ENCODE results near the gene HES6. TPM values are rescaled to one million over a fixed set of nuclear protein-coding genes. Genes with fewer than 3 reads are reported as not detected.
A peak's percentile ranks its signal among the peaks of the same experiment; 100 is the strongest.
"Not testable (repeated sequence)": the region's sequence is repeated elsewhere in the genome, so short reads cannot be mapped to it uniquely, and the experiment has no call there.

Gene HES6
- total RNA-seq, 1 donor = 2.2 TPM

DNA sequence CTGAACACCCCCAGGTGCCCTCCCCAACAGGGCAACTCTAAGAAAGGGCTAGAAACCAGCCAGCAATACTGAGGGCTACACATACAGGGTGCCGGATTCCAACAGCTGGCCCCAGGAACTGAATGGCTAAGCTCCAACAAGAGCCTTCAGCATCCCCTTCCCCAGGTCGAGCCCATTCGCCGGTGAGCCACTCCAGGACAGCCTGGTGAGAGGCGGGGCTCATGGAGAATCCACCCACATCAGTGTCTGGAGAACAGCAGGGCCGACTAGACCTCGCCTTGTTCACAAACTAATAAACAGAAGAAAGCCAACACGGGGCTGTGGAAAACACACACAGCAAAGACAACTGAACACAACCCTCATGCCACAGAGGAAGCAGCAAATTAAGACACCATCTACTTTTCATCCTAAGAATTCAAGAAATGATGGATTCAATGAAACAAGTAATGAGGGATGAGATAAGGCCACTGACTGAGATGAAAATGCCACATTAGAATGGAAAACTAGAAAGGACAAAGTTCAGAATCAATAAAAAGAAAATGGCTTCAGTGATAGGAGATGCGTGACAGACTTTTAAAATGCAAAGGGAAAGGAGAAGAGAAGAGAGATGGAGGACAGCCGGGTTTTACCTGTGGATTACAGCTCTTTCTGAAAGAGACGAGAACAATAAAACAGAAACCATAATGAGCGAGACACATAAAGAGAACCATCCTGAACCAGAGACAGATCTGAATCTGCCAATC, 40.4 kb upstream of the HES6 start:
- TF ChIP-seq, protein P1, sequence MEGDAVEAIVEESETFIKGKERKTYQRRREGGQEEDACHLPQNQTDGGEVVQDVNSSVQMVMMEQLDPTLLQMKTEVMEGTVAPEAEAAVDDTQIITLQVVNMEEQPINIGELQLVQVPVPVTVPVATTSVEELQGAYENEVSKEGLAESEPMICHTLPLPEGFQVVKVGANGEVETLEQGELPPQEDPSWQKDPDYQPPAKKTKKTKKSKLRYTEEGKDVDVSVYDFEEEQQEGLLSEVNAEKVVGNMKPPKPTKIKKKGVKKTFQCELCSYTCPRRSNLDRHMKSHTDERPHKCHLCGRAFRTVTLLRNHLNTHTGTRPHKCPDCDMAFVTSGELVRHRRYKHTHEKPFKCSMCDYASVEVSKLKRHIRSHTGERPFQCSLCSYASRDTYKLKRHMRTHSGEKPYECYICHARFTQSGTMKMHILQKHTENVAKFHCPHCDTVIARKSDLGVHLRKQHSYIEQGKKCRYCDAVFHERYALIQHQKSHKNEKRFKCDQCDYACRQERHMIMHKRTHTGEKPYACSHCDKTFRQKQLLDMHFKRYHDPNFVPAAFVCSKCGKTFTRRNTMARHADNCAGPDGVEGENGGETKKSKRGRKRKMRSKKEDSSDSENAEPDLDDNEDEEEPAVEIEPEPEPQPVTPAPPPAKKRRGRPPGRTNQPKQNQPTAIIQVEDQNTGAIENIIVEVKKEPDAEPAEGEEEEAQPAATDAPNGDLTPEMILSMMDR (IDR thresholded peaks at IDR 0.05; ENCODE audit: insufficient read depth, low read depth, low read length) = no peak
- H3K4me3 ChIP-seq (ENCODE audit: low read depth, low read length) = no peak overlapping the region
- DNase-seq (ENCODE audit: low read depth) = no peak

DNA sequence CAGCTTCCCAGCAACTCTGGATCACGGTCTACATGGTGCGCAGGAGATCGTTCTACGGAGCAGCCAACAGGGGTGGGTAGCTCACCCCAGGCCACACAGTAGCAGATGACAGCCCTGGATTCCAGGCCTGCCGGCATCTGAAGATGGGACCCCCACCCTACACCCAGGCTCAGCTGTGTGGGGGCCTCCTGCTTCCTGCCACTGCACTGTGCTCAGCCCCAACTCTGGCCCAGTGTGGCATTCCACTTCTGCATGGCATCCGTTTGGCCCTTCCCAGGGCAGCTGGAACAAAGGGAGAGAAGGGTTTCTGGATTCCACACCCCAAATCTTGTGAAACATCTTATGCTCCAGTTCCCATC, 39.5 kb upstream of the HES6 start:
- no peak for DNase-seq (ENCODE audit: low read depth)
- TF ChIP-seq, protein P1 (IDR thresholded peaks at IDR 0.05; ENCODE audit: insufficient read depth, low read depth, low read length) = no peak
- H3K4me3 ChIP-seq (ENCODE audit: low read depth, low read length) = no peak overlapping the region

DNA sequence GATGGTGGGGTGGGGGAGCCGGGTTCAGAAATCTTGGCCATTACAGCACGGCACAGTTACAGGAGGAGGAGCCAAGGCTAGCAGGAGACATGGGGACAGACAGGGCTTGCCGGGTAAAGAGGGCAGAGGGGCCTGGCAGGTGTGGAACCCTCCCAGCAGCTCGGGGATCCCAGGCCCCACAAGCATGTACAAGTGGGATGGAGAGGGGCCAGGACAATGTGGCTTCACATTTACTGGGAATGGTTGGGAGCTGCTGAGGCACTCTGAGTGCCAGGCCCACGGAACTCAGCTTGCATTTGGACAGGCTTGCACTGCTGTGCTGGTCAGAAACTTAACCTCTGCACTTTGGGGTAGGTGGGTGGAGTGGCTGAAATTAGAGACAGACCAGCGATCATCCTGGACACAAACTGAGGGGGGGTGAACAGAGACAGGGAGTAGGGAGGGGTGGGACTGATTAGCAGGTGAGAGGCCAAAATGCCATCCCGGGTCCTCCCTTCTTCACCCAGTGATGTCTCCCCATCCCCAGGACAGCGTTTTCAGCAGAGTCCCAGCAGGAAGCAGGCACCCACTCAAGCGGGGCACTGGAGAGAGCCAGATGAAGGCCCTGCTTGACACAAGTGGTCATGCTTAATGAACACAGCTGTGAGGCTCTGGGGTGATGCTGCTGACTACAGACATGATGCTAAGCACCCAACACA, 38.9 kb upstream of the HES6 start:
- no peak for DNase-seq (ENCODE audit: low read depth)
- no peak overlapping the region for H3K4me3 ChIP-seq (ENCODE audit: low read depth, low read length)
- TF ChIP-seq, protein P1 (IDR thresholded peaks at IDR 0.05; ENCODE audit: insufficient read depth, low read depth, low read length) = no peak

DNA sequence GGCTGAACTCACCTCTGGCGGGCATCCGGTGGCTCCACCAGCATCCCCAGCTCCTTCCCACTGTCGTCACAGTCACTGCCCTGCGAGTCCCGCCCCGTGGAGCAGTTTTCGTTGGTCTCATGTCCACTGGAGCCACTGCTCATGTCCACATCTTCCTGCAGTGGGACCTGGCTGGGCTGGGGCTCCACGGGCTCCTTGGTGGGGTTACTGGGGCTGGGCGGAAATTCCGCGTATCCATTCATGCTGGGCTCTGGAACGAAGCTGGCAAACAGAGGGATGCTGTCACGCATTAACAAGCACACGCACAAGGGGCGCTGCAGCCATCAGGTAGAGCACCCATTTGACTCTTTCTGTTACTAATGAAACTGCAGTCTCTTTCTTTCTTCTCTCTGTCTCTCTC, 37.9 kb upstream of the HES6 start:
- TF ChIP-seq, protein P1 (IDR thresholded peaks at IDR 0.05; ENCODE audit: insufficient read depth, low read depth, low read length) = no peak
- no peak for DNase-seq (ENCODE audit: low read depth)
- H3K4me3 ChIP-seq (ENCODE audit: low read depth, low read length) = no peak overlapping the region

DNA sequence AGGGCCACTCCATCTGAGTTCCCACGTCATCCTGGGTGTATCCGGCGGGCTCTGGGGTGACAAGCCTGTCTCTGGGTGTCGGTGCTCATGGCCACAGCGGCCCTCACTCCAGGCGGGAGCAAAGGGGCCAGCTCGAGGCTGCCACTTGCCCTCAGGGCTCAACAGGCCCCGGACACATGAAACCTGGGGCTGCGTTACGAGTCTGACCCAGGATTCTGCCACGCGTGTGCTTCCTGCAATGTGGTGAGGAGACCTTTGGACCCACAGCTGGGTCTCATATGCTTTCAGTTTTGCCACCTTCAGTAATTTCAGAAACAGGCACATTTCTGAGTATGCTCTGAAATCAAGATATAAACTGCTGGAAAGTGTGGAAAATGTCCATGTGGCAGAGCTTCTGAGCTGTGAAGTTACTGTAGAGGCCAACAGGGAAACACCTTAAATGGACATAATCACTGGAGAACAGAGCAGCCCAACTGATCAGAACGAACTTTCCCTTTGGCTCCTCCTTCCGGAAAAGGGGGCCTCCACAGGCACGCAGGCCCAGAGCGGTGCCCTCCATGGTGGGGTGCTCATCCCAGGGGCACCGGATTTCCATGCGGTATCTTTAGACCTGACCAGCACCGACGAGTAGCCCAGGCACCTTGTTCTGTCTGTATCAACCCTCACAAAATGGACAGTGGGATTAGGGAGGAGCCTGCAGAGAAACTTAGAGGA, 34.5 kb upstream of the HES6 start:
- TF ChIP-seq, protein P1 (IDR thresholded peaks at IDR 0.05; ENCODE audit: insufficient read depth, low read depth, low read length) = no peak
- DNase-seq (ENCODE audit: low read depth) = no peak
- no peak overlapping the region for H3K4me3 ChIP-seq (ENCODE audit: low read depth, low read length)

DNA sequence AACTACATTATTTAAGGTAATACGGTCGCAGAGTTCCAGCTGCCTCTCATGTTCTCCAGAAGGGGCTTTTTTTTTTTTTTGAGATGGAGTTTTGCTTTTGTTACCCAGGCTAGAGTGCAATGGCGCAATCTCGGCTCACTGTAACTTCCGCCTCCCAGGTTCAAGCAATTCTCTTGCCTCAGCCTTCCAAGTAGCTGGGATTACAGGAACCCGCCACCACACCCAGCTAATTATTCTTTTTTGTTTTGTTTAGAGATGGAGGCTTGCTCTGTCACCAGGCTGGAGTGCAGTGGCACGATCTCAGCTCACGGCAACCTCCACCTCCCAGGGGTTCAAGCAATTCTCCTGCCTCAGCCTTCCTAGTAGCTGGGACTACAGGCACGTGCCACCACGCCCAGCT, 33.6 kb upstream of the HES6 start:
- not testable (repeated sequence) for H3K4me3 ChIP-seq (ENCODE audit: low read depth, low read length); DNase-seq (ENCODE audit: low read depth)

DNA sequence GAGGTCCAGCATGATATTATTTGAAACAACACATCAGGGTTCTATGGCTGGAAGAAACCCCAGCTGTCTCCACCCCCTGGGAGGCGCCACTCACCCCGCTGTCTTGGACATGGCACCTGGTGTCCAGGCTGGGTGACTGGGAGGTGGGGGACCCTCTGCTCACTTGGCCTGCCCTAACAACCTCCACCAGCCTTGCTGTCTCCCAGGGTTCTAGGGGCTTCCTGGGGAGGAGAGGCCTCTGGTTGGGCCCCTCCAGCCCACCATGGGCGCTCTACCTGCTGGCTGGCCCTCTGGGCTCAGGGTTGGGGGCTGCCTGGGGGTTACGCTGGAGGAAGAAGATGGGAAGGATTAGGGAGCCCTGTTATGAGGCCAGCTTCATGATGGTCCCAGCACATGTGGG, 32.3 kb upstream of the HES6 start:
- TF ChIP-seq, protein P1 (IDR thresholded peaks at IDR 0.05; ENCODE audit: insufficient read depth, low read depth, low read length) = no peak
- no peak overlapping the region for H3K4me3 ChIP-seq (ENCODE audit: low read depth, low read length)
- DNase-seq (ENCODE audit: low read depth) = no peak

DNA sequence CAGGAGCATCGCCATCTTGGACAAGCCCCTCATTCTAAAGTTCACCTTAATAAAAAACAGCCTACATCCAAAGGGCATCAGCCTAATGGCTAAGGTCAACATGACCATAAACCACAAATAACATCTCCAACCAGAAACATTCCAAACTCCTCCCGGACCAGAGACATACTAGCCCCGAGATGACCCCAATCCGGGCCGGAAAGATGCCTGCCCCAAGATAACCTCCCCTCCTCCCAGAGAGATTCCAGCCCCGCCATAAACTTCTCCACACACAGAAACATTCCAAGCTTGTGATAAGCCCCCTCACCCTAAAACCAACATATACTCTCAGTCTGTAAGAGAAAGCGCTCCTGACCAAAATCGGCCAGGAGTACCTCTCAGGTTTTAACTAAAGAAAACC, 31.8 kb upstream of the HES6 start:
- DNase-seq (ENCODE audit: low read depth) = peak; percentile 40
- not testable (repeated sequence) for H3K4me3 ChIP-seq (ENCODE audit: low read depth, low read length)
